Activated T-helper 17 cell treated with anti-CD3 and anti-CD28 coated beads, Interleukin-2, amount 50 U/mL, for 72 hours (primary cell): ENCODE data around the gene OBP2B. TPM values are rescaled to one million over a fixed set of nuclear protein-coding genes. Genes with fewer than 3 reads are reported as not detected.

Experiments used
- ATAC-seq: fragments of 150-1000 bp; cut with Tn5 transposase; replicated peaks from 2 replicates; pipeline ENCODE4 v1.10.0; 2021; ENCODE audit warnings: mild to moderate bottlenecking, moderate library complexity
- H3K27ac Mint-ChIP-seq: one replicate; pipeline ENCODE4 v1.8.0; 2022; ENCODE audit warnings: mixed read lengths
- H3K27me3 Mint-ChIP-seq: one replicate; pipeline ENCODE4 v1.8.0; 2022; ENCODE audit warnings: mixed read lengths
- H3K36me3 Mint-ChIP-seq: one replicate; pipeline ENCODE4 v1.8.0; 2022; ENCODE audit warnings: low read depth, mild to moderate bottlenecking, mixed read lengths
- H3K4me1 Mint-ChIP-seq: one replicate; pipeline ENCODE4 v1.8.0; 2022; ENCODE audit warnings: mixed read lengths
- H3K4me3 Mint-ChIP-seq: one replicate; pipeline ENCODE4 v1.8.0; 2022; ENCODE audit warnings: mild to moderate bottlenecking, mixed read lengths
- H3K9me3 Mint-ChIP-seq: one replicate; pipeline ENCODE4 v1.8.0; 2022; ENCODE audit warnings: mixed read lengths
- total RNA-seq, 2 donors: library from RNA; stranded (reverse); gene quantifications; one replicate each; pipeline ENCODE4 v1.2.3, GENCODE V29; 2022

Gene OBP2B
- total RNA-seq, 2 donors from 2014 or later = not detected

- H3K27me3 Mint-ChIP-seq = peaks cover 12% of the 10 kb centered on the region
Observed at GRCh38 chr9:133204335-133204992, 4.6 kb downstream of the OBP2B start.

DNA sequence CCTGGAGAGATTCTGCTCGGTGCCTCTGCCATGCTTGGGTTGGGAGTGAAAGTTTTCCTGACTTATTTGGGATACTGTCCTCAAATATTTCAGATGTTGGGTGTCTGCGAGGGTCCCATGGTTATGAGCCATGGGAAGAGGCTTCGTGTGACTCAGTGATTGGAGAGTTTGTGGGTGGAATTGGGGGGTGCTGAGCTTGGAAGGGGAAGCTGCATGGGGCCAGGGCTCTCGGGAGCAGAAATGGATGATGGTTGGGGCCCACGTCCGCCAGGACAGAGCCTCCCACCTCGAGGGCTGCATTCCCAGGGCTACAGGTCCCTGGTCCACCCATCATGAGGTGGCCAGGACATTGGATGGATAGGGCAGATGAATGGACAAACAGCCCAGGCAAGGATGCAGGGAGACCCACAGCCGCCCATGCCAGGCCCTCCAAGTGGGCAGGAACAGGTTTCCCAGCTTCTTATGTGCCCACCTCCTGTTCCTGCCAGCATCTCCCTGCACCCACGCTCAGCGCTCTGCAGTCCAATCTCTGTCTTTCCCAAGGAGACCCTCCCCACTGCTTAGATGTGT is 5.5 kb downstream of the OBP2B start:
- Mint-ChIP-seq H3K27me3 (peaks cover 12% of the 10 kb centered on the region), H3K9me3 (no peaks in the 10 kb centered on the region), H3K27ac (no peak overlapping the region), H3K4me3 (no peak overlapping the region), H3K36me3 (no peaks in the 10 kb centered on the region), H3K4me1 (no peaks in the 10 kb centered on the region)
- no peak for ATAC-seq

More at GRCh38 chr9:133204335-133204992, 4.6 kb downstream of the OBP2B start:
- Mint-ChIP-seq H3K36me3 (no peaks in the 10 kb centered on the region), H3K27ac (no peak overlapping the region), H3K4me1 (no peaks in the 10 kb centered on the region), H3K4me3 (no peak overlapping the region), H3K9me3 (no peaks in the 10 kb centered on the region)
- ATAC-seq = no peak

DNA sequence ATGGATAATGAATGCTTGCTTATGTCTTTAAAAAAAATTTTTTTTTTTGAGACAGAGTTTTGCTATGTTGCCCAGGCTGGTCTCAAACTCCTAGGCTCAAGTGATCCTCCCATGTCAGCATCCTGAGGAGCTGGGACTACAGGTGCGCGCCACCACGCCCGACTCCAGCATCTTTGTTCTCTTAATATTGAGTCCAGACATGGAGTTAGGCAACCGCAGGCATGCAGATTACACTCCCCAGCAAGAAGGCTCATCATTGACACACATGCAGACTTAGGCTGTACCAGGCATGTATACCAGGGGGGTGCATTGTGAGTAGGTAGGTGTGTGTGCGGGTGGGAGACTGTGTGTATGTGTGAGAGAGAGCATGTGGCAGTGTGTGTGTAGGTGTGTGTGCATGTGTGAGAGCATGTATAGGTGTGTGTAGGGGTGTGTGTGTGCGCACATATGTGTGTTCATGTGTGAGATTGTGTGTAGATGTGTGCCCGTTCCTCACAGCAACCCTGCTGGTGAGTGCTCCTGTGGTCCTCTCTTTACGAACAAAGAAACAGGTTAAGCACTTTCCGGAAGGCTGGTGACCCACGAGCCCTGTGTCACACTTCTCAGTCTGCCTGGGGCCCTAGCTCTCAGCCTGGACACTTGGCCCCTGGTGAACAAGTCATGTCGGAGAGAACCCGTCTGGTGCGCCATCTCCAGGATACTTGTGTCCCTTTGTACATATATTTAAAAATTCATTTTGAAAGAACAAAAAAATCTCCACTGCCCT is 6.2 kb downstream of the OBP2B start:
- no peaks in the 10 kb centered on the region for H3K36me3 Mint-ChIP-seq
- ATAC-seq = no peak
- H3K4me3 Mint-ChIP-seq = no peak overlapping the region
- H3K4me1 Mint-ChIP-seq = no peaks in the 10 kb centered on the region
- no peak overlapping the region for H3K27ac Mint-ChIP-seq
- no peaks in the 10 kb centered on the region for H3K9me3 Mint-ChIP-seq
- H3K27me3 Mint-ChIP-seq = peaks cover 12% of the 10 kb centered on the region

DNA sequence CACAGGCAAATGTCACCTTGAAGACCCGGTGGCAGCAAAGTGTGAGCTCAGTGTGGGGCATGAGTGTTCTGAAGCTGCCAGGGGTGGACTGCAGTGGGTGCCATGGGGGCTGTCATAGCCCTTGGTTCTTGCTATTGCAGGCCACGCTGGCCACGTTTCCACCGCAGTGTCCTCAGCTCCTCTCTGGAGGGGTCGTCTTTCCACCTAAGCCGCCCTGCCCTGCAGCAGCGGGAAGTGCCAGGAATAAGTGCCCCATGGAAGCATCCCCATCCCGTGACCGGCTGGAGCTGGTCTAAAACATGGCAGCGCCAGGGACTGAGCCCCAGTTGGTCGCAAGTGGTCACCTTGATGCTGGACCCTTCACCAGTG is 6.9 kb downstream of the OBP2B start:
- no peak for ATAC-seq
- H3K27me3 Mint-ChIP-seq = peaks cover 7% of the 10 kb centered on the region
- H3K27ac Mint-ChIP-seq = no peak overlapping the region
- H3K4me1 Mint-ChIP-seq = no peaks in the 10 kb centered on the region
- H3K4me3 Mint-ChIP-seq = no peak overlapping the region
- H3K36me3 Mint-ChIP-seq = no peaks in the 10 kb centered on the region
- no peaks in the 10 kb centered on the region for H3K9me3 Mint-ChIP-seq

DNA sequence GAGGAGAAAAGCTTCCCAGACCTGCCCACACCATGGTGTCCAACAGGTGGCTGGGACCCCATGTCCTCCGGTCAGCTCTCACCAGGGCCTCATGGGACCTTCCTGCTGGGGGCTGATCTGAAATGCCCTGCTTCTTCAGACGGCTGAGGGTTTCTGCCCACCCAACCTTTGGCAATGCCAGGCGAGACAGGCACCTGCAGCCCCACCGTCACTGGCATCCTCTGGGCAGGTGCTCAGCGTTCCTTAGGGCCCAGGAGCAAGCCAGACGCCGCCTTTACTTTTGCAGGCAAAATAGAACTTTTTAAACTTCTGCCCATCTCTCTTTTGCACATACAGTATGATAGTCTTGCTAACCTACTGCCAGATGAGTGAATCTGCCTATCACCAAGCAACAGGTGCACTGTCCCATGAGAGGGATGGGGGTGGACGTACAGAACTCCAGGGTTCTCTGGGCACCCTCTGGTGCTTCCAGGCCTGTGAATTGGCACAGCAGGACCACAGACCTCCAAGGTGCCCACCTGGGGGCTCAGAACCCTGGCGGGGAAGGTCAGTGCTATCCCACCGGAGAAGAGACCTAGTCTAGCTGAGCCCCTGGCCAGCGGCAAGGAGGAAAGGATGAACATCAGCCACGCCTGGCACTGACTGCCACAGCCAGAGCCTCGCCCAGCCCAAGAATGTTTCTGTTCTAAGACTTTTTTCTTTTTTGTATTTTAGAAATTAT is 7.5 kb downstream of the OBP2B start:
- Mint-ChIP-seq H3K4me3 (no peak overlapping the region), H3K27me3 (peaks cover 7% of the 10 kb centered on the region), H3K4me1 (no peaks in the 10 kb centered on the region), H3K36me3 (no peaks in the 10 kb centered on the region), H3K27ac (no peak overlapping the region), H3K9me3 (no peaks in the 10 kb centered on the region)
- ATAC-seq = no peak

DNA sequence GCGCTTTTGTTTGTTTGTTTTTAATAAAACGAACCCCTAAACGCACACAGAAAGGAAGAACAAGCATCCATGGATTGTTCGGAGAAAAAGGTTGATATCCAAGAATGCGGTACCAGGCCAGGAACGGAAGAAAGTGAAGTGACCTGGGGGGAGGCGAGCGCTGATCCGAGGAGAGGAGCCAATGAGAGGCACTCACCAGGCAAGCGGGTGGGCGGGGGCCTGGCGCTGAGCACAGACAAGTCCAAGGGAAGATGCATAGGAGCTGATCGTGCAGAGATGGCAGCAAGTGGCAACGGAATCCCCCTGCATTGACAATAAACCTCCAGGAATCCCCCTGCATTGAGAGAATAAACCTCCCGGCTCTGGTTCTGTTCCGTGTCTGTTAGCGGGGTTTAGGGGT is 8.4 kb downstream of the OBP2B start:
- Mint-ChIP-seq H3K9me3 (no peaks in the 10 kb centered on the region), H3K4me1 (no peaks in the 10 kb centered on the region), H3K27me3 (peaks cover 7% of the 10 kb centered on the region), H3K36me3 (no peaks in the 10 kb centered on the region), H3K4me3 (no peak overlapping the region), H3K27ac (no peak overlapping the region)
- ATAC-seq = no peak

DNA sequence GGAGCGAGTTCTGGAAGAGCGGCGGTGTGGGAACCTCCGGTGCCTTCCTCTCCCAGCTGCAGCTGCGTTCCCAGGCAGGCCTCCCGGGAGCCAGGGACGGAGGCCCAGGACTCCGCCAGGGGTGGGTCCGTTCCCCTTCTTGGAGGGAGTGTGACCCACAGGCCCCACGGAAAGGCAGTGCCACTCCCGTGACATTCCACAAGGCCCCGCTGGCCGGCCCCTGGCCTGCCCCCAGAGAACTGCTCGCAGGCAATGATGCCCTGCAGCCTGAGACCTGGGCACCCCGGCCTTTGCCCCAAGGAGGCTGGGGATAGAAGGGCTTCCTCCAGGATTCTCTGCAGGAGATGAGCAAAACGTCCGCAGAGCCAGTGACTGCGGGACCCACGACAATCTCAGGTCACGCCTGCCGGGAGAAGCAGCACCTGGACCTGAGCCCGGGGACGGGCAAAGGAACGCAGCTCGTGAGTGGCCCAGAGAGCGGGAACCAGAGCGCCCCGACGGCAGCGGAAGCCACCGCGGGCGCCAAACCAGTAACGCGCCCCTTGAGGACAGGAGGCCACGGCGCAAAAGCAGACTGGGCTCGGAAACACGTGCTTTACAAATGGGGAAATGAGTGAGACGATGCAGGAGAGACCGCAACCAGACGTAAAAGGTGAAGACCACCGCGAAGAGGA is 9.3 kb downstream of the OBP2B start:
- peak overlapping the region; percentile 32 for H3K4me3 Mint-ChIP-seq
- peaks cover 10% of the 10 kb centered on the region for H3K27me3 Mint-ChIP-seq
- H3K36me3 Mint-ChIP-seq = no peaks in the 10 kb centered on the region
- H3K4me1 Mint-ChIP-seq = no peaks in the 10 kb centered on the region
- H3K27ac Mint-ChIP-seq = no peak overlapping the region
- peak; percentile 64 for ATAC-seq
- H3K9me3 Mint-ChIP-seq = no peaks in the 10 kb centered on the region

DNA sequence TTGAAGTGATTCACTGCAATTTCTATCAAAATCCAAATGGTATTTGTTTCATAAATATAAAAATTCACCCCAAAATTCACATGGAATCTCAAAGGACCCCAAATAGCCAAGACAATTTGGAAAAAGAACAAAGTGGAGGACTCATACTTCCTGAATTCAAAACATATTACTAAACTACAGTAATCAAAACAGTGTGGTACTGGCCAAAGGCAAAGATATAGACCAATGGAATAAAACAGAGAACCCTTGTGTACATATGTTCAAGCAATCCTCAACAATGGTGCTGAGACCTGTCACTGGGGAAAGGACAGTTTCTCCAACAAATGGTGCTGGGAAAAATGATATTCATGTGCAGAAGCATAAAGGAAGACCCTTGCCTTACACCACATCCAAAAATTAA is 14.0 kb downstream of the OBP2B start:
- Mint-ChIP-seq H3K4me3 (no peak overlapping the region), H3K27ac (no peak overlapping the region), H3K36me3 (no peaks in the 10 kb centered on the region), H3K4me1 (no peaks in the 10 kb centered on the region), H3K9me3 (no peaks in the 10 kb centered on the region), H3K27me3 (peaks cover 9% of the 10 kb centered on the region)
- no peak for ATAC-seq

DNA sequence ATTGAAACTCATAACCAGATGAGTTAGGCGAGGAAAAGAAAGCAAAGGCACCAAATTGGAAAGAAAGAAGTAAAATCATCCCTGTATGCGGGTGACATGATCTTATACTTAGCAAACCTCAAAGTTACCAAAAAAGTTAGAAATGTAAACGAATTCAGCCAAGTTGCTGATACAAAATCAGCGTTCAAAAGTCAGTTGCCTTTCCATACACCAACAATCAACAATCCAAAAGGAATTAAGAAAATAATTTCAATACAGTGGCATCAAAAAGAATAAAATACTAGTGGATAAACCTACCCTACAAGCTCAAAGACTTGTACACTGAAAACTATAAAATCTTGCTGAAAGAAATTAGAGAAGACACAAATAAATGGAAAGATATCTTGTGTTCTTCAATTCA is 14.5 kb downstream of the OBP2B start:
- Mint-ChIP-seq H3K36me3 (no peaks in the 10 kb centered on the region), H3K27ac (no peak overlapping the region), H3K4me3 (no peak overlapping the region), H3K9me3 (no peaks in the 10 kb centered on the region), H3K4me1 (no peaks in the 10 kb centered on the region), H3K27me3 (peaks cover 9% of the 10 kb centered on the region)
- ATAC-seq = no peak

GRCh38 chr9:133191989-133192388 is 17.1 kb downstream of the OBP2B start:
- Mint-ChIP-seq H3K4me1 (no peaks in the 10 kb centered on the region), H3K27me3 (peaks cover 19% of the 10 kb centered on the region), H3K36me3 (no peaks in the 10 kb centered on the region), H3K27ac (no peak overlapping the region), H3K4me3 (no peak overlapping the region), H3K9me3 (no peaks in the 10 kb centered on the region)
- no peak for ATAC-seq

DNA sequence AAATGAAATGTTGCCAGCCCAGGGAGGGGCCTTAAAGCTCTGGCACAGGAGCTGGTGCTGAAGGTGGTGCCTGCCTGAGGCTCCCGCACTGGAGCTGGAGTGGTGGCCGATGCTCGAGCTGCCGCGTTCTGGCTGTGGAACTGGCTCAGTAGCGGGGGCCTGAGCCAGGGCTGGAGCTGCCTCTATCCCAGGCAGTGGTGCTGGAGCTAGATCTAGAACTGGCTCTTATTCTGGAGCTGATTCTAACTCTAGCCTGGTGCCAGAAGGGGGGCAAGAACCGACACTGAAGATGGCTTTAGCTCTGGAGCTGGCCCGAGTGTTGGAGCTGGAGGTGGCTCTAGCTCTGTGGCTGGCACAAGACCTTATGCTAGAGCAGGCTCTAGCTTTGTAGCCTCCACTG is 19.2 kb downstream of the OBP2B start:
- H3K27ac Mint-ChIP-seq = no peak overlapping the region
- no peak overlapping the region for H3K4me3 Mint-ChIP-seq
- H3K36me3 Mint-ChIP-seq = no peaks in the 10 kb centered on the region
- H3K9me3 Mint-ChIP-seq = no peaks in the 10 kb centered on the region
- peaks cover 20% of the 10 kb centered on the region for H3K27me3 Mint-ChIP-seq
- ATAC-seq = no peak
- H3K4me1 Mint-ChIP-seq = peaks cover 9% of the 10 kb centered on the region

DNA sequence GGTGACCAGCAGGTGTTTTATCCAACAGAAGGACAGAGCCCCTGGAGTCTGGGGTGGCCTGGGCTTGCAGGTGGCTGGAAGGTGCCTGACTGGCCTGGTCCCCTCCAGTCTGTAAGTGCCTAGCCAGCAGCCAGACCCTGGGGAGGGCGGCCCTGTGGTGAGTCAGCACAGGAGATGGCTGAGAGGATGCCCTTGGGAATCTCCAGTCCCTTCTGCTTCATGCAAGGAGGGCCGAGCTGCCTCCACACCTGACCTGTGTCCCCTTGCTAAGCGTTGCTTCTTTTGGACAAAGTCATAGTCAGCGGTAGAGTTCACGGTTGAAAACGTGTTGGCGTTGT is 20.2 kb downstream of the OBP2B start:
- no peak overlapping the region for H3K4me3 Mint-ChIP-seq

GRCh38 chr9:133188006-133188842 is 20.8 kb downstream of the OBP2B start:
- ATAC-seq = no peak
- H3K4me1 Mint-ChIP-seq = peaks cover 14% of the 10 kb centered on the region
- peaks cover 22% of the 10 kb centered on the region for H3K27me3 Mint-ChIP-seq
- H3K9me3 Mint-ChIP-seq = no peaks in the 10 kb centered on the region
- H3K27ac Mint-ChIP-seq = no peak overlapping the region
- no peak overlapping the region for H3K4me3 Mint-ChIP-seq
- no peaks in the 10 kb centered on the region for H3K36me3 Mint-ChIP-seq

More for the DNA sequence above, 20.2 kb downstream of the OBP2B start:
- Mint-ChIP-seq H3K36me3 (no peaks in the 10 kb centered on the region), H3K27ac (no peak overlapping the region), H3K27me3 (peaks cover 23% of the 10 kb centered on the region), H3K4me1 (peaks cover 10% of the 10 kb centered on the region), H3K9me3 (no peaks in the 10 kb centered on the region)
- no peak for ATAC-seq
